HEK293T (cell line): ENCODE data around the gene MEGF6.

ENCODE experiments used
- CTCF ChIA-PET: fragments of 350-600 bp; formaldehyde crosslinking; extraction: SDS; loops from one replicate; lab custom pipeline; 2021; ENCODE audit warnings: antibody characterized with exemption, inconsistent platforms; lab: Yijun Ruan, JAX
- POLR2A ChIA-PET: fragments of 350-600 bp; formaldehyde crosslinking; extraction: SDS; loops from one replicate; lab custom pipeline; 2020; ENCODE audit warnings: antibody characterized with exemption, inconsistent platforms; lab: Yijun Ruan, JAX
- DNase-seq: peaks from one replicate; pipeline ENCODE4 v3.0.0; 2012; ENCODE audit warnings: mixed read lengths; ENCODE audit errors: extremely low spot score
- ARNT ChIP-seq: fragments of 450-650 bp; IDR thresholded peaks from 2 replicates; pipeline ENCODE4 v1.6.1; 2017; ENCODE audit warnings: mild to moderate bottlenecking
- BHLHE40 ChIP-seq: fragments of 450-650 bp; IDR thresholded peaks from 2 replicates; pipeline ENCODE4 v1.6.1; 2016; ENCODE audit warnings: mild to moderate bottlenecking, moderate library complexity, borderline replicate concordance
- CTBP1 ChIP-seq: fragments of 450-650 bp; IDR thresholded peaks from 2 replicates; pipeline ENCODE4 v1.6.1; 2016; ENCODE audit warnings: borderline replicate concordance
- ELF4 ChIP-seq: fragments of 450-650 bp; IDR thresholded peaks from 2 replicates; pipeline ENCODE4 v1.6.1; 2017; ENCODE audit warnings: antibody characterized with exemption
- FOXA1 ChIP-seq: fragments of 450-650 bp; IDR thresholded peaks from 2 replicates; pipeline ENCODE4 v1.6.1; 2016; ENCODE audit warnings: mild to moderate bottlenecking
- FOXK2 ChIP-seq: fragments of 450-650 bp; IDR thresholded peaks from 2 replicates; pipeline ENCODE4 v1.6.1; 2016; ENCODE audit warnings: mild to moderate bottlenecking
- FOXM1 ChIP-seq: fragments of 450-650 bp; IDR thresholded peaks from 2 replicates; pipeline ENCODE4 v1.6.1; 2017; ENCODE audit warnings: mild to moderate bottlenecking, borderline replicate concordance
- HDGF ChIP-seq: fragments of 450-650 bp; IDR thresholded peaks from 2 replicates; pipeline ENCODE4 v1.6.1; 2017; ENCODE audit warnings: antibody characterized with exemption, borderline replicate concordance
- L3MBTL2 ChIP-seq: fragments of 450-650 bp; conservative IDR thresholded peaks from 2 replicates; pipeline ENCODE4 v1.6.1; 2016; ENCODE audit warnings: mild to moderate bottlenecking
- LEF1 ChIP-seq: fragments of 450-650 bp; IDR thresholded peaks from 2 replicates; pipeline ENCODE4 v1.6.1; 2017; ENCODE audit warnings: mild to moderate bottlenecking, borderline replicate concordance
- NFRKB ChIP-seq: fragments of 450-650 bp; IDR thresholded peaks from 2 replicates; pipeline ENCODE4 v1.6.1; 2016; ENCODE audit warnings: mild to moderate bottlenecking, moderate library complexity
- PKNOX1 ChIP-seq: fragments of 450-650 bp; IDR thresholded peaks from 2 replicates; pipeline ENCODE4 v1.6.1; 2016
- SP1 ChIP-seq: fragments of 450-650 bp; IDR thresholded peaks from 2 replicates; pipeline ENCODE4 v1.6.1; 2017
- SUZ12 ChIP-seq: fragments of 450-650 bp; IDR thresholded peaks from 2 replicates; pipeline ENCODE4 v1.6.1; 2016; ENCODE audit warnings: mild to moderate bottlenecking
- TARDBP ChIP-seq: fragments of 450-650 bp; IDR thresholded peaks from 2 replicates; pipeline ENCODE4 v1.6.1; 2016
- ZNF384 ChIP-seq: fragments of 450-650 bp; IDR thresholded peaks from 2 replicates; pipeline ENCODE4 v1.6.1; 2016

The MEGF6 gene

GRCh38 chr1:3518256-3518655 lies 93.1 kb downstream of the MEGF6 start:
- TF ChIP-seq FOXA1, result no peak
- TF ChIP-seq TARDBP, result no peak
- no peak for TF ChIP-seq ELF4
- TF ChIP-seq SUZ12, result no peak
- TF ChIP-seq PKNOX1, result no peak
- no peak for TF ChIP-seq SP1
- TF ChIP-seq CTBP1, result no peak
- POLR2A ChIA-PET, result no interaction called here
- no peak for DNase-seq
- CTCF ChIA-PET, result interaction anchor here (0.7 to 0.9 kb wide), 2 partner anchors 27 to 336 kb away, joined by 3 read pairs; no protein-coding TSS in a partner anchor

- ChIA-PET CTCF (interaction anchor here (0.7 kb wide), 1 partner anchor 21 kb away, joined by 3 read pairs; no protein-coding TSS in a partner anchor), POLR2A (no interaction called here)
- no peak for TF ChIP-seq ZNF384
- no peak for TF ChIP-seq ARNT
- TF ChIP-seq NFRKB, result no peak
- TF ChIP-seq CTBP1, result no peak
- no peak for TF ChIP-seq SP1
- TF ChIP-seq TARDBP, result no peak
- no peak for TF ChIP-seq HDGF
- no peak for TF ChIP-seq SUZ12
- no peak for TF ChIP-seq ELF4
- no peak for TF ChIP-seq BHLHE40
- TF ChIP-seq PKNOX1, result no peak
- DNase-seq, result no peak
Observed at GRCh38 chr1:3516911-3517675, 94.2 kb downstream of the MEGF6 start.

- DNase-seq, result no peak
- ChIA-PET POLR2A (no interaction called here), CTCF (no interaction called here)
- no peak for TF ChIP-seq CTBP1
- TF ChIP-seq LEF1, result no peak
- TF ChIP-seq FOXM1, result no peak
- no peak for TF ChIP-seq BHLHE40
- no peak for TF ChIP-seq ARNT
- no peak for TF ChIP-seq L3MBTL2
- TF ChIP-seq SP1, result no peak
- no peak for TF ChIP-seq PKNOX1
- TF ChIP-seq ELF4, result no peak
- no peak for TF ChIP-seq ZNF384
- no peak for TF ChIP-seq FOXK2
- TF ChIP-seq NFRKB, result no peak
Observed at GRCh38 chr1:3516481-3516869, 94.8 kb downstream of the MEGF6 start.

- ChIA-PET CTCF (interaction anchor here (0.7 kb wide), 1 partner anchor 254 kb away, joined by 3 read pairs; no protein-coding TSS in a partner anchor), POLR2A (no interaction called here)
- no peak for TF ChIP-seq LEF1
- no peak for TF ChIP-seq ELF4
- no peak for TF ChIP-seq SUZ12
- TF ChIP-seq HDGF, result no peak
- TF ChIP-seq FOXM1, result no peak
- TF ChIP-seq TARDBP, result no peak
- no peak for TF ChIP-seq ARNT
- TF ChIP-seq BHLHE40, result no peak
- no peak for TF ChIP-seq FOXA1
- TF ChIP-seq ZNF384, result no peak
- TF ChIP-seq NFRKB, result no peak
- no peak for TF ChIP-seq SP1
- no peak for TF ChIP-seq CTBP1
- TF ChIP-seq FOXK2, result no peak
- TF ChIP-seq L3MBTL2, result no peak
- DNase-seq, result no peak
Observed at GRCh38 chr1:3515774-3516480, 95.4 kb downstream of the MEGF6 start.

- DNase-seq, result no peak
- CTCF ChIA-PET, result interaction anchor here (0.7 kb wide), 1 partner anchor 254 kb away, joined by 3 read pairs; no protein-coding TSS in a partner anchor
- TF ChIP-seq TARDBP, result no peak
- no peak for TF ChIP-seq ELF4
- no peak for TF ChIP-seq SUZ12
- TF ChIP-seq NFRKB, result no peak
- no peak for TF ChIP-seq FOXK2
- TF ChIP-seq FOXA1, result no peak
- TF ChIP-seq BHLHE40, result no peak
- TF ChIP-seq ZNF384, result no peak
- POLR2A ChIA-PET, result no interaction called here
Observed at GRCh38 chr1:3515272-3515671, 96.0 kb downstream of the MEGF6 start.

GRCh38 chr1:3514404-3514803 lies 96.9 kb downstream of the MEGF6 start:
- DNase-seq, result no peak
- TF ChIP-seq NFRKB (no peak), SP1 (no peak), PKNOX1 (no peak), TARDBP (no peak), FOXM1 (no peak), CTBP1 (no peak), ELF4 (no peak), BHLHE40 (no peak), HDGF (no peak), SUZ12 (no peak), ARNT (no peak), LEF1 (no peak), L3MBTL2 (no peak), FOXK2 (no peak), ZNF384 (no peak), FOXA1 (no peak)
- ChIA-PET POLR2A (no interaction called here), CTCF (no interaction called here)
